ENCODE data around the gene MAP1LC3B2.

DNA sequence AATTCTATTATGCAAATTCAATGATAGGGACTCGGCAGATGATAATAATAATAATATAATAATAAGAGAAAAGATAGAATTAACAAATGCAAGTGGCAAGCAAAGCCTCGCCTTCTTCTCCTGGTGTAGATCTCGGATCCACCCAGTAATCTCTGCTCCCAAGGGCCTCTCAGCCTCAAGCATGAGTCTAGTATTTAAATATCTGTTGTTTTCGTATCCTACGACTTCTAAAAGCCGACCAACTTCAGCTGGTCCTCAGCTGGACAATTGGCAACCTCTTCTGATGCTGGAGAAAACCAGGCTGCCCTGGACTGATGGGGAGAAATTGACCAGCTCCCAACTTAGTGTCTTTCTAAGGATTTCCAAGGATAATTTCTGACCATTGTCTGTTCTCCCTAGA lies 14.0 kb upstream of the MAP1LC3B2 start:
- TF ChIP-seq ATF3 (CRISPR knock-in tag; conservative IDR thresholded peaks at IDR 0.05) (no peak), FOXJ3 (CRISPR knock-in tag; IDR thresholded peaks at IDR 0.05; ENCODE audit: borderline replicate concordance) (no peak), CTCF (IDR thresholded peaks at IDR 0.05) (no peak)

All from WTC11 (cell line).